Neural progenitor cell (in vitro differentiated cells): ENCODE data around the gene BLOC1S3. TPM values are rescaled to one million over a fixed set of nuclear protein-coding genes. Genes with fewer than 3 reads are reported as not detected.

Experiments used
- DNase-seq: peaks from one replicate; pipeline ENCODE4 v3.0.0-alpha.2; 2016; ENCODE audit warnings: low spot score
- H2AFZ ChIP-seq: fragments of 200-600 bp; sonication (generic); replicated peaks from 2 replicates; pipeline ENCODE4 v1.6.1; 2016; ENCODE audit warnings: antibody characterized with exemption
- H3F3A ChIP-seq: fragments of 200-600 bp; sonication (generic); 2 replicates; pipeline ENCODE4 v1.6.1; 2016; ENCODE audit warnings: antibody characterized with exemption, low read depth
- H3K27ac ChIP-seq: fragments of 200-600 bp; sonication (generic); 2 replicates; pipeline ENCODE4 v1.5.1; 2016; ENCODE audit warnings: mild to moderate bottlenecking
- H3K27me3 ChIP-seq: fragments of 200-600 bp; sonication (generic); 2 replicates; pipeline ENCODE4 v1.6.1; 2016; ENCODE audit warnings: mild to moderate bottlenecking, moderate library complexity
- H3K36me3 ChIP-seq: fragments of 200-600 bp; sonication (generic); 2 replicates; pipeline ENCODE4 v1.5.1; 2016
- H3K4me1 ChIP-seq: fragments of 200-600 bp; sonication (generic); 2 replicates; pipeline ENCODE4 v1.6.1; 2016; ENCODE audit warnings: mixed run types
- H3K4me2 ChIP-seq: fragments of 200-600 bp; sonication (generic); 2 replicates; pipeline ENCODE4 v1.6.1; 2016
- H3K4me3 ChIP-seq: fragments of 200-600 bp; sonication (generic); 2 replicates; pipeline ENCODE4 v1.5.1; 2016
- H3K79me2 ChIP-seq: fragments of 200-600 bp; sonication (generic); 2 replicates; pipeline ENCODE4 v1.6.1; 2016; ENCODE audit warnings: low read depth
- H3K9ac ChIP-seq: fragments of 200-600 bp; sonication (generic); 2 replicates; pipeline ENCODE4 v1.6.1; 2016
- H3K9me3 ChIP-seq: fragments of 200-600 bp; sonication (generic); 2 replicates; pipeline ENCODE4 v1.5.1; 2016; ENCODE audit warnings: low read depth
- H4K20me1 ChIP-seq: fragments of 200-600 bp; sonication (generic); 2 replicates; pipeline ENCODE4 v1.6.1; 2016; ENCODE audit warnings: low read depth
- H3K27ac Mint-ChIP-seq: 3 replicates; pipeline ENCODE4 v1.8.0; 2021; ENCODE audit warnings: mixed read lengths
- H3K27me3 Mint-ChIP-seq: 2 replicates; pipeline ENCODE4 v1.8.0; 2022; ENCODE audit warnings: low read depth, mild to moderate bottlenecking, inconsistent platforms, moderate library complexity, mixed read lengths; ENCODE audit not compliant: insufficient read depth
- H3K36me3 Mint-ChIP-seq: 3 replicates; pipeline ENCODE4 v1.8.0; 2021; ENCODE audit warnings: mixed read lengths
- H3K4me1 Mint-ChIP-seq: 3 replicates; pipeline ENCODE4 v1.8.0; 2021; ENCODE audit warnings: mixed read lengths
- H3K4me3 Mint-ChIP-seq: 3 replicates; pipeline ENCODE4 v1.8.0; 2021; ENCODE audit warnings: mild to moderate bottlenecking, moderate library complexity, mixed read lengths
- H3K9me3 Mint-ChIP-seq: 3 replicates; pipeline ENCODE4 v1.8.0; 2020; ENCODE audit warnings: mixed read lengths
- CTCF ChIP-seq: fragments of 200-600 bp; sonication (generic); IDR thresholded peaks from 2 replicates; pipeline ENCODE4 v1.5.1; 2017; ENCODE audit warnings: antibody characterized with exemption, mild to moderate bottlenecking
- EZH2 ChIP-seq: fragments of 200-600 bp; sonication (generic); IDR thresholded peaks from 2 replicates; pipeline ENCODE4 v1.6.1; 2017; ENCODE audit warnings: antibody characterized with exemption, mild to moderate bottlenecking, moderate library complexity
- EZH2phosphoT487 ChIP-seq: fragments of 200-600 bp; sonication (generic); IDR thresholded peaks from 2 replicates; pipeline ENCODE4 v1.6.1; 2017; ENCODE audit warnings: antibody characterized with exemption
- total RNA-seq: library from RNA; depleted of rRNA; stranded (reverse); fragments of >200 nt; gene quantifications from 2 replicates; pipeline ENCODE4 v1.2.3, GENCODE V29; 2015; ENCODE audit warnings: low replicate concordance

BLOC1S3 gene
- total RNA-seq, 1 donor from 2014 or later: 2.0 TPM

DNA sequence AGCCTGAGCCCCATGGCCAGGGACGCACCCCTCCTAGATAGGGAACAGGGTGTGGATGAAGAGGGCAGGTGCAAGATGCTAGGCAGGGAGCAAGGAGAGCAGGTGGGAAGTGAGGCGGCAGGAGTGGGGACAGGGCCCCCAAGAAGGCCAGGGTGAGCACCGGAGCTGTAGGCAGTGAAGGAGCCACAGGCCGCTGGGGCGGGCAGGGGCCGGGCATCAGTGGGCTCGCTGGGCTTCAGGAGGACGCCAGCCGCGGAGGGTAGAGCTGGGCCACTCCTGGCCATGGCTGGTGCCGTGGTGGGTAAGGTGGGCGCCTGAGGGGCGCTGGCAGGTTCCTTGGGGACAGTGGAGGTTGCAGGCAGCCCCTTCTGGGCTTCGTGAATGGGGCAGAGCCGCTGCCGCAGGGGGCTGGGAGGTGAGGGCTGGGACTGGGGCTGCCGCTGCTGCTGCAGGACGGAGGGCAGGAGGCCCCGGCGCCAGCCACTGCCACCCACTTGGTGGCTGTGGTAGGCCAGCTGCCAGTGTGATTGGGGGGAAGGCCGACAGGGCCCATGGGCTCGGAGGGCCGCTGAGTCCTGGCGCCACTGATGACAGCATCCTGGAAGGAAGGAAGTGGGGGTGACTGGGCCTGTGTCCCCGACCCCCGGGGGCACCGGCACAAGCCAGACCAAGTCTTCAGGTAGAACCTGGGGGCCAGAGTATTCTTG, 19.9 kb upstream of the BLOC1S3 start:
- Histone ChIP-seq H3K4me2 (no peak overlapping the region), H3K79me2 (no peaks in the 10 kb centered on the region), H3K4me3 (no peak overlapping the region), H2AFZ (no peak overlapping the region), H3K36me3 (no peaks in the 10 kb centered on the region), H3F3A (peaks cover 5% of the 10 kb centered on the region), H3K4me1 (peaks cover 11% of the 10 kb centered on the region), H4K20me1 (peaks cover 7% of the 10 kb centered on the region), H3K27me3 (peaks cover 55% of the 10 kb centered on the region), H3K27ac (no peak overlapping the region), H3K9me3 (no peaks in the 10 kb centered on the region), H3K9ac (no peak overlapping the region)
- Mint-ChIP-seq H3K9me3 (no peaks in the 10 kb centered on the region), H3K36me3 (no peaks in the 10 kb centered on the region), H3K27me3 (peaks cover 7% of the 10 kb centered on the region), H3K4me1 (peaks cover 19% of the 10 kb centered on the region), H3K27ac (peak overlapping the region; percentile 15), H3K4me3 (no peak overlapping the region)
- no peak for DNase-seq
- no peak for TF ChIP-seq EZH2
- no peak for TF ChIP-seq EZH2phosphoT487
- no peak for TF ChIP-seq CTCF

GRCh38 chr19:45159210-45159970, 19.2 kb upstream of the BLOC1S3 start:
- Histone ChIP-seq H3K36me3 (no peaks in the 10 kb centered on the region), H3K9me3 (no peaks in the 10 kb centered on the region), H4K20me1 (peaks cover 7% of the 10 kb centered on the region), H3F3A (no peaks in the 10 kb centered on the region), H3K79me2 (no peaks in the 10 kb centered on the region), H3K4me3 (no peak overlapping the region), H3K4me1 (peaks cover 6% of the 10 kb centered on the region), H2AFZ (no peak overlapping the region), H3K9ac (no peak overlapping the region), H3K4me2 (no peak overlapping the region), H3K27ac (no peak overlapping the region), H3K27me3 (peaks cover 47% of the 10 kb centered on the region)
- Mint-ChIP-seq H3K27me3 (peaks cover 4% of the 10 kb centered on the region), H3K27ac (no peak overlapping the region), H3K9me3 (no peaks in the 10 kb centered on the region), H3K4me3 (no peak overlapping the region), H3K36me3 (no peaks in the 10 kb centered on the region), H3K4me1 (peaks cover 12% of the 10 kb centered on the region)
- DNase-seq: no peak
- TF ChIP-seq EZH2phosphoT487 (no peak), EZH2 (no peak), CTCF (no peak)

DNA sequence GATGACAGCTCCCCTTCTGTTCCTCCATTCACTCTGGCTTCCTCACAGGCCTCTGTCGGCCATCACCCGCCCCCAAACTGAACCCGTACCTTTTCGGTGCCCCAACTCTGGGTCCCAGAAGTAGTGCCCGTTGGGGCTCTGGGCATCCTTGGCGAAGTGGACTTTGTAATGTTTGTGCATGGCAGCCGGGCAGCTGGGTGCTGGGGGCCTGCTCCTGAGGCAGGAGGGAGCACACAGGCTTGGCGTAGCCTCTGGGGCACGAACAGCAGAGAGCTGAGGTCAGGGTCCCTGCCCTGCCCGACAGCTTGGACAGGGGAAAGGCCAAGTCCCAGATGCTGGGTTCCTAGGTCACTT, 18.6 kb upstream of the BLOC1S3 start:
- Histone ChIP-seq H4K20me1 (peaks cover 7% of the 10 kb centered on the region), H3K79me2 (no peaks in the 10 kb centered on the region), H3K4me1 (peaks cover 6% of the 10 kb centered on the region), H3K36me3 (no peaks in the 10 kb centered on the region), H3K4me3 (no peak overlapping the region), H3K27ac (no peak overlapping the region), H2AFZ (no peak overlapping the region), H3K9me3 (no peaks in the 10 kb centered on the region), H3K9ac (no peak overlapping the region), H3K4me2 (no peak overlapping the region), H3K27me3 (peaks cover 42% of the 10 kb centered on the region), H3F3A (no peaks in the 10 kb centered on the region)
- Mint-ChIP-seq H3K4me3 (no peak overlapping the region), H3K27ac (no peak overlapping the region), H3K4me1 (peaks cover 11% of the 10 kb centered on the region), H3K27me3 (peaks cover 4% of the 10 kb centered on the region), H3K9me3 (no peaks in the 10 kb centered on the region), H3K36me3 (no peaks in the 10 kb centered on the region)
- TF ChIP-seq CTCF (no peak), EZH2 (no peak), EZH2phosphoT487 (no peak)
- no peak for DNase-seq
